ENCODE data around the gene VPS54. TPM values are rescaled to one million over a fixed set of nuclear protein-coding genes. Genes with fewer than 3 reads are reported as not detected.

Gene VPS54
- total and polyA plus RNA-seq, 4 donors, result 4.5 to 25.1 (median 13.3) TPM

DNA sequence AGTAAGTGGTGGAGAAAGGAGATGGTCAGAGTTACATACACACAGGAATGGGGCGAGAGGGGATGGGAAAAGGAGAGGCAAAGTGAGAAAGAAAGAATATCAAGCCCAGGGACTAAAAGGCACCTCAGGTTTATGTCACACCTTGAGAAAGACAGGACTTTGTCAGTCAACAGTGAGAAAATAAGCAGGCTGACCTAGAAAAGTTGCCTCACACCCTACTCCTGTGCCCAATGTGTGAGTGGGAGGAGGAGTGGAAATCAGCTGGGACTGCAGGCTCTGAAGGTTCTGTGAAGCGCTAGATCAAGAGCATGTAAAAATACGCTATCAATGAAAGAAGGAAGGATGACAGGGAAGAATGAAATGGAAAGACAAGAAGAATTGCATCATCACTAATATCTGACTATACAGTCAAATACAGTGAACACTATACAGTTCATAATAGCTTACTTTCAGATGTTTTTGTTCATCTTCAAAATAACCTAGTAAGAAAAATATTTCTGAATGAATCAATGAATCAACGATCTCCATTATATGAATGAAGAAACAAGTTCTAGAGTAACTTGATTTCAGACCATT is 10.7 kb downstream of the VPS54 start (continued):
- no peak for TF ChIP-seq HNF4G (IDR thresholded peaks at IDR 0.05)
- peak in 1 of 2 donors; percentile 43 for TF ChIP-seq EGR1 (IDR thresholded peaks at IDR 0.05; ENCODE audit: low read depth in 2 of 2)
- no peak for TF ChIP-seq YY1 (IDR thresholded peaks at IDR 0.05)
- no peak for TF ChIP-seq TAF1 (conservative IDR thresholded peaks at IDR 0.05)

GRCh38 chr2:64007924-64008323 is 11.3 kb downstream of the VPS54 start:
- H3K27me3 ChIP-seq (ENCODE audit: control insufficient read depth in 4 of 4, insufficient read depth in 4 of 4, low read length in 3 of 4), result no peaks in the 10 kb centered on the region
- peak overlapping the region in 1 of 2 donors; percentile 3 for H3K27ac ChIP-seq (ENCODE audit: low read depth in 1 of 2, low read length in 2 of 2)
- H3K4me1 ChIP-seq (ENCODE audit: control insufficient read depth in 4 of 4, insufficient read depth in 4 of 4, low read length in 3 of 4), result peaks cover 4 to 9% (median 7%) of the 10 kb centered on the region in 4 donors
- 82% methylated on average over 7 of the region's 7 CpGs for WGBS
- H3K4me3 ChIP-seq (ENCODE audit: low read depth in 1 of 3, low read length in 3 of 3), result no peak overlapping the region
- no peak for DNase-seq (ENCODE audit: low spot score)
- no peaks in the 10 kb centered on the region for H3K36me3 ChIP-seq (ENCODE audit: control insufficient read depth in 4 of 4, insufficient read depth in 3 of 4, low read depth in 1 of 4, low read length in 3 of 4)
- H3K9me3 ChIP-seq (ENCODE audit: control insufficient read depth in 4 of 4, low read length in 3 of 4), result no peaks in the 10 kb centered on the region
- no peak overlapping the region for H3K9ac ChIP-seq (ENCODE audit: low read depth in 1 of 2, low read length in 2 of 2)
- TF ChIP-seq RAD21 (IDR thresholded peaks at IDR 0.05) (no peak), RXRA (IDR thresholded peaks at IDR 0.05) (no peak), NR2F2 (IDR thresholded peaks at IDR 0.05) (no peak), TAF1 (conservative IDR thresholded peaks at IDR 0.05) (no peak), MAX (IDR thresholded peaks at IDR 0.05) (no peak), REST (IDR thresholded peaks at IDR 0.05) (no peak), JUND (IDR thresholded peaks at IDR 0.05) (no peak), CTCF (IDR thresholded peaks at IDR 0.05; ENCODE audit: low read depth, low read length, missing input control) (no peak), HNF4A (conservative IDR thresholded peaks at IDR 0.05) (no peak), EGR1 (IDR thresholded peaks at IDR 0.05; ENCODE audit: low read depth in 2 of 2) (no peak), SP1 (IDR thresholded peaks at IDR 0.05) (no peak), ATF3 (IDR thresholded peaks at IDR 0.05) (no peak), FOXA2 (IDR thresholded peaks at IDR 0.05) (no peak), YY1 (IDR thresholded peaks at IDR 0.05) (no peak), FOXA1 (IDR thresholded peaks at IDR 0.05) (no peak), GABPA (IDR thresholded peaks at IDR 0.05 in 1 of 2, conservative IDR thresholded peaks at IDR 0.05 in 1 of 2) (no peak)
- TF ChIP-seq, protein P1, sequence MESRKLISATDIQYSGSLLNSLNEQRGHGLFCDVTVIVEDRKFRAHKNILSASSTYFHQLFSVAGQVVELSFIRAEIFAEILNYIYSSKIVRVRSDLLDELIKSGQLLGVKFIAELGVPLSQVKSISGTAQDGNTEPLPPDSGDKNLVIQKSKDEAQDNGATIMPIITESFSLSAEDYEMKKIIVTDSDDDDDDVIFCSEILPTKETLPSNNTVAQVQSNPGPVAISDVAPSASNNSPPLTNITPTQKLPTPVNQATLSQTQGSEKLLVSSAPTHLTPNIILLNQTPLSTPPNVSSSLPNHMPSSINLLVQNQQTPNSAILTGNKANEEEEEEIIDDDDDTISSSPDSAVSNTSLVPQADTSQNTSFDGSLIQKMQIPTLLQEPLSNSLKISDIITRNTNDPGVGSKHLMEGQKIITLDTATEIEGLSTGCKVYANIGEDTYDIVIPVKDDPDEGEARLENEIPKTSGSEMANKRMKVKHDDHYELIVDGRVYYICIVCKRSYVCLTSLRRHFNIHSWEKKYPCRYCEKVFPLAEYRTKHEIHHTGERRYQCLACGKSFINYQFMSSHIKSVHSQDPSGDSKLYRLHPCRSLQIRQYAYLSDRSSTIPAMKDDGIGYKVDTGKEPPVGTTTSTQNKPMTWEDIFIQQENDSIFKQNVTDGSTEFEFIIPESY (IDR thresholded peaks at IDR 0.05), result no peak

Data from liver (tissue), 9 donors.